NCI-H1105 (cell line): ENCODE data around the gene ATP13A1.

Experiments used
- DNase-seq: peaks from one replicate; lab custom pipeline; 2025; lab: John Stamatoyannopoulos, UW

Gene ATP13A1

DNA sequence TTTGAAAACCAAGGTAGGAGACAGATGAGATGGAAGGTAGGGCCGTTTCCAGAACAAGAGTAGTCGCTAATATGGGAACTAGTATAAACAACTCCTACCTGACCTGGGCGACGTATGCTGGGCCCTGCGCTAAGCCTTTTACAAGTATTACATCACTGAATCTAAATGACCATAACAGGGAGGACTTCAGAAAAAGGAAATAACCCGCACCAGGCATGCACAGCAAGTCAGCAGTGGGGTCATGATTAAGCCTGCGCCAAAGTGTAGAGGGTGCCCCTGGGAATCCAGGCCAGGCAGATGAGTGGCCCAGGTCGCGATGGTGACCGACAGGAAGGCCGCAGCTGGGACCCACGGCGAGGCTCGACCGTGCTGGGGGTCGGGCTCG lies 613 bp downstream of the ATP13A1 start:
- DNase-seq, result no peak

DNA sequence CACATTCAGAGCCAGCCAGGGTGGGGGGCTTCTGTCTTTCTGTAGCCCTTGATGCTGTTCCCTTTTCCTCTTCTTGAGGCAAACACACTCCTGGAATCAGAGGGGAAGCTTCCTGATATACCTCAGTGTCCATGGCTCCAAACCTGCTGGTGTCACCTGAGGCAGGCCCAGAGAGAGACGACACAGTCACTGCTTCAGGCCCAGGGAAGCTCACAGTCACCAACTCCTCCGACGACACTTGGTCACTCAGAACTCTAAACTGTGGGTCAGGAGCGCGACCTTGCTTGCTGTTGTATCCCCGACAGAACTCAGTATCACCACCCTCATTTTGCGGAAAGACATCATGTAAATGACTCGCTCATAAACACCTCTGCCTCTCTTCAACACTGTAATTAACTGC lies 1.1 kb downstream of the ATP13A1 start:
- DNase-seq, result no peak

DNA sequence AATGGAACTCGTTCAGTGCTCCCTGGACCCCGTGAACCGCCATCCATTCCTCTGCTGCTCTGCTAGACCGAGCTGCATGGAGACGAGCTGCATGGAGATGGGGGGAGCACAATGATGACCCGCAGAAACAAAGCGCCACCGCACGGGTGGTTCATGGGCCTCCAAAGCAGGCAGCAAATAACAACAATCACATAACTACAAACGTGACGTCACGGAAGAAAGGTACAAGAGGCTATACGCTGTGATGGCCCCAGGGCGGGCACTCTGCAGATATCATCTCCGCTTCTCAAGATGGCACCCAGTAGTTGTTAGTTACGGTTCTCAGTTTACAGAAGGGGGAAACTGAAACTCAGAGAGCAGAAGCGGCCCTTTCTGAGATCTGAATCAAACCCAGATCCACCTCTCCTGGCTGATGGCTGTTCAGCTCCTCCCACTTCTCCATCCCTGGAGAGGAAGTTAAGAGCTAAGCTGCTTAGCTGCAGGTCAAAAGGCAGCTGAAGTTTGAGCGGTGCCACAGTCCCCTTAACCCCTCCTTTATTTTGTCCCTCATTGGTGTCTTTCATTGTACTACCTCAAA lies 1.7 kb downstream of the ATP13A1 start:
- no peak for DNase-seq

DNA sequence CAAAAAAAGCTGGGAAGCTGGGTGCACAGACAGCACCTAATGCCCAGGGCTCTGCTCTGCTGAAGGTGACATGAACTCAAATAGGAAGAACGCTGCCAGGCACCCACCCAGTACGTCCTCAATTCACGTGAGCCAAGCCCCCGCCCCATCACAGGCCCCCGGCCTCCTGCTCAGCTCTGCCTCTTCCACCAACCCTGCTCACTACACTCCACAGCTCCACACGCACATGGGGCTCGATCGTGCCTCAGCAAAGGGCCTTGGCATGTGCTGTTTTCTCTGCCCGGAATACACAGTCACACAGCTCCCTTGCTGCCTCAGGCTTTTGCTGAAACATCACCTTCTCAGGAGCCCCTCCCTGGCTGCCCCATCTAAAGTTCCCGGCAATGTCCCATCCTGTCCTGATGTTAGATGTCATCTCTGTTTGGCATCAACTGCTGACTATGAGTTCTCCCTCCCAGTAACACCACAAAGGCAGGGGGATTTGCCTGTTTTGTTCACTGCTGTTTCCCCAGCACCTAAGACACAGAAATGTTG lies 2.3 kb downstream of the ATP13A1 start:
- DNase-seq, result no peak

DNA sequence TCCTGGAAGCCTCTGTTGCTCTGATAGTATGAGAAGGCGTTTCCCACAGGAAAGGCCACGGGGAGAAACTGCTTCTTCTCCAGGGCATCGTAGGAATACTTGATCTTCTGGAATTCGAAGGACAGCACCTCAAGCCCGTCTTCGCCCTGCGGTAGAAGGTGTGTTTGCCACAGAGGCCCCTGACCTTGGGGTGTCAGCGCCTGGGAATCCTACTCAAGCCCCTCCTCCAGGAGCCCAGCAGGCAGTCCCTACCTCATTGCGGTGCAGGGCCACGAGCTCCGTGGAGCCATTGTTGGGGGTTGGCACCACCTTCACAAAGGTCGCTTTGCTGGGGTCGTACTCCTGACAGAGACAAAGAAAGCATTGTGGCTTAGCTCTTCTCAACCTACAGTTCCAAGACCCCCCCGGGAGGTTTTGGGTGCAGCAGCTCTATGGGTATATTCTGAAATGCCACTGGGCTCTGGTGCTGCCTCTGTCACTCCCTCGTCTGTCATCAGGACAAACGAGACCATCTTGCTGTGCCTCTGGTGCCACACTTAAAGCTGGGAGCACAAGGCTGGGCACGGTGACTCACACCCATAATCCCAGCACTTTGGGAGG lies 3.7 kb downstream of the ATP13A1 start:
- DNase-seq, result no peak

DNA sequence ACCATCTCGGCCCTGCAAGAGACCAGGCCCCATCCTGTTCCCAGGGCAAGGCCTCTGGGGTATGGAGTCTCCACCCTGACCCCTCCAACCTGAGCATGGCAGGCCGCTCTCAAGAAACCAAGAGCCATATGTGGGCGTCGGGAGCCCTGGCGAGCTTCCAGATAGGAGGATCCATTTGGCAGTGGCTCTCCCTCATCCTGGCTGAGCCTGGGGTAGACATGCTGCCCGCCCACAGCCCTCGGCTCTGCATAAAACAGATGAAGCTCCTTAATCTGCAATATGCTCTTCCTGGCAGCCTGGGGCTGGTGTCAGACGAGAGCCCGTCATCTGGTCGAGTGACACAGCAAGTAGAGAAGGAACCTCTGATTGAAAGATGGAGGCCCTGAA lies 6.1 kb downstream of the ATP13A1 start:
- DNase-seq, result no peak

DNA sequence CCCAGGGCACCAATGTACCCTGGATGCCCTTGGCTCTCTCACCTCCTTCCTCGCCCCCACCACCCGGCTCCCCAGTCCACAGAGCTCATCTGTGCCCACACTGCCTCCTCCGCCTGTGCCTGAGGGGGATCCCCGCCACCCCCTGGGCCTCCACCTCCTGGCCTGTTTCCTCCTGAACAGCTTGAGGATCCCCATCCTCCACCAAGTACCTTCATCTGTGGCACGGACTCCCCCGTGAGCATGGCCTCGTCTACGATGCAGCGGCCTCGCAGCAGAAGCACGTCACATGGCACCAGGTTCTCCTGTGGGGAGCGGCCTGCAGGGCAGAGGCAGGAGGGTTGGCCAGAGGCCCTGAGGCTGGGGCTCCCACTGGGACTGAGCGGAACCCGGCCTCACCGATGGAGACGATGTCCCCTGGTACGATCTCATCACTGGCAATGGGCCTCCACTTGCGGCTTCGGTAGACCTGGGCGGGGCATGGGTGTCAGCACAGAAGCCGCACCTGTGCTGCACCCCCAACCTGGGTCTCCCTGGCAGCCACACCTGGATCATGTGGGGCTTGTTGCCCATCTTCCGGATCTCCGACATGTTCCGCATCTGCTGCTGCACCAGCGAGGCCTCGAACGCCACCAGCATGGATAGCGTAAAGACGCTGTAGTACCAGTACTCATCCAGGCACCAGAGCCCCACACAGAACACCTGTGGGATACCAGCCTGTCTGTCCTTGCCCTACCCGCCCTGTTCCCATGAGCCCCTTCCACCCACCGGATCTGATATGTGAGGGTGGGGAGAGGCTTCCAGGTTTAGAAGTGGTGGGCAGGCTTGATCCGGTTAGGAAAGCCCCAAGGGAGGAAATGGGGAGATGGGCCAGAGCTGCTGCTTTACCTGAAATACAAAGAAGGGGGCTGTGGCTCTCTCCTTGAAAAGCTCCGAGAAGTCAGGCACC lies 6.8 kb downstream of the ATP13A1 start:
- no peak for DNase-seq

DNA sequence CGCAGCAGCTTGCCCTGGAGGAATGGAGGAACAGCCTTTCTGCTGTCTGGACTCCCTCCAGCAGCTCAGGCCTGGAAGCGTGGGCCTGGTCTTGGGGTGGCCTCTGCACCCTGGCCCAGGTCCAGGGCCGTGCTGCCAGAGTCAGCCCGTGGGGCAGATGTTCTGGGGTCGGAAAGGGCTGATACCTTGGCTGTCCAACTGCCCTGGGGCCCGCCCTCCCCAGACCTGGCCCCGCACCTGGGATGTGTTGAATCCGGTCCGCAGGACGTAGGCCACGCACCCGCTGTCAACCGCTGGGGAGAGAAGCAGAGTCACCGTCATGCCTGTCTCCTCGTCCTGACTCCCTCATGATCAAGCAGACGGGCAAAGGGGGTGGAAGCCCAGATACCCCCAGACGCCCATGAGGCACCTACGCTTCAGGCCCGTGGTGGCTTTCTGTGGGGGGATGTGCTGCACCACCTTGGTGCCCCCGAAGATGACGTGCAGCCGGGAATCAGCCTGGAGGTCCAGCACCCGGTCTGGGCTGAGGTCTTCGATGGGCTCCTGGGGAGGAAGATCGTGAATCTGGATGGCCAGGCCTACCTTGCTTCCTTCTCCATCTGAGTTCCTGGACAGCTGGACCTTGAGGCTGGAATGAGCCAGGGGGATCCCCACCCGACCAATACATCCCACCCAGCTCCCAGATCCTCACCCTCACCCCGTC lies 7.7 kb downstream of the ATP13A1 start:
- no peak for DNase-seq

DNA sequence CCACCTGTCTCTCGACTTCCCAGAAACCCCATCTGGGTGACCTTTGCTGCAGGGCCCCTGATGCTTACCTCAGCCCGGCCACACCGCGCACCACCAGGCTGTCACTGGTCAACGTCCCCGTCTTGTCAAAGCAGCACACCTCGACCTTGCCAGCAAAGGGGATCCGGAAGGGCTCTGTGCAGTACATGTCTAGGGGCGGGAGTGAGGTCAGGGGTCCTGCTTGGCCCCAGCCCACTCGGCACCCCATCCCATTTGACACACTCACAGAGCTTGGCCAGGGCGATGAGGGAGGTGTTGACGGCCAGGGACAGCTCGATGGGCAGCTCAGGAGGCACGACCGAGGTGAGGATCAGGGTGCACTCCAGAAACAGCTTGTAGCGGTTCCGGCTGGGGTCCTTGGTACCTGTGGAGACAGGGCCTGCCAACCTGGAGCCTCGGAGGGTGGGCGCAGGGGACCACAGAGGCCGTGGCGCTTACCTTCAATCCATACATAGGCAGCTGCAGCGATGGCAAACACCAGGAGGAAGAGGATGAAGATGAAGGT lies 8.4 kb downstream of the ATP13A1 start:
- no peak for DNase-seq

DNA sequence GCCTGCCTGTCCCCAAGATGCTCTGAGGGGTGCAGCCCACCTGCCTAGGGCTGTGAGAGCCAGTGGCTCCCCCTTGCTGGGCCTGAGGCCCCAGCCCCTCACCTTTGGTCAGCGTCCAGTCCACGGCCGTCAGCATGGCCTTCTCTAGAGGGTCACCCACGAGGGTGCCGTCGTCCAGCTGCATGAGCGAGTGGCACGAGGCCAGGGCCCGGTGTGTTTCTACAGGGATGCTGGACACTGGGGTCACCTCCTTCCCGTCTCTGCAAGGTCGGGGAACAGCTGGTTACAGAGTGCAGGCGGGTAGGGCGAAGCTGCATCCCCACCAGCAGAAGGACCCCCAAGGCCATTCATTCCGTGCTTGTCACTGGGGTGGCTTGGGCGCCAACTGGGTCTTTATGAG lies 9.0 kb downstream of the ATP13A1 start:
- DNase-seq, result no peak

DNA sequence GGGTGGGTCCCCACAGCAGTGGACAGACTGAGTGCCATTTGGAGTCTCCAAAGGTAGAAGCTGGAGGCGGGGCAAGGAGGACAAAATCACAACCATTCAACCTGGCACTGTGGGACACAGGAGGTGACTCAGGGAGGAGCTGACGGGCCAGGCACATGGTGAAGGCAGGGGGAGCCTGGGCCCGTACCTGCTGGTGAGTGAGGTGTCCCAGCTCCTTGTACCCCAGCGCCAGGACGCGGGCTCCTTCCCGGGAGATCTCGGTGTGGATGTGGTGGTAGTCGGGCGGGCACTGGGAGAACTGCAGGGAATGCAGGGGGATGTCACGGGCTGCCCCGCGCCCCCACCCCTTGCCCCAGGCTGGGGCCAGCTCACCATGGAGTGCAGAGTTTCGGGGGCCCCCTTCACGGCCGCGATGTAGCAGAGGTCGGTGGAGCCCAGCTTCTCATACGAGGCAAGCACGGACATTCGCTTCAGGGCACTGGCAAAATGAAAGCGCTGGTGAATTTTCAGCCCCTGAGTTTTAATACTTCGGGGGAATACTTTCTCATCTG lies 9.8 kb downstream of the ATP13A1 start:
- no peak for DNase-seq

DNA sequence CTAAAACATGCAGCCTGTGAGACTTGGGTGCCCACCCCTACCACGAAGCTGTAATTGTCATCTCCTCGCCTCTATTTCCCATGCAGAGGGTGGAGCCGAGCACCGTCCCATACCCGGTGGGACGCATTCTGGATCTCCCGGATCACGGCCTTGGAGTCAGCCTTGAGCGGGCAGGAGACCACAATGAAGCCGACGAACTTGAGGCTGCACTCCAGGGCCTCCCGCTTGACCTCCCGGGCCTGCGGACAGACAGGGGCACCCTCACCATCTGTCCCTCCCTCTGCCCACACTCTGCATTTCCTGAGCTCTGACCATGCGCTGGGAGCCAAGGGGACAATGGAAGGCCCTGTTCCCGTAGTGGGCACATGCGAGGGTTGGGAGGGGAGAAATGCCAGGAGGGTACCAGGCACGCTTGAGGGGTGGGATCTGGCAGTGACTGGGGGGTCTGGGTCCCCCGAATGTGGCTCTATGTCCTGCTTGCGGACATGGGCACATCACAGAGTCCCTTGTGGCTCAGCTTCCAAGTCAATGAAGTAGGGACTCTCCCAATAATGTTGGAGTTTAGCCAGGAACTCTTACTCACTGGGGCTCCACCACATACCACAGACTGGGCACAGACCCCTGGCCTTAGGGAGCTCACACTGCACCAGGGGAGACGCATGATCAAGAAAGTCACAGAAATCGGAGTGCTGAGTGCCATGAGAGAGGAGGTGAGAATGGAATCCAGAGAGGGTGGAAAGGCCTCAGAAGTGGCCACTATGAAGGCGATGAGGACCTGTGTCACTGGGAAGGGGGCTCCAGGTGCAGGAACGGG lies 10.8 kb downstream of the ATP13A1 start:
- DNase-seq, result no peak

DNA sequence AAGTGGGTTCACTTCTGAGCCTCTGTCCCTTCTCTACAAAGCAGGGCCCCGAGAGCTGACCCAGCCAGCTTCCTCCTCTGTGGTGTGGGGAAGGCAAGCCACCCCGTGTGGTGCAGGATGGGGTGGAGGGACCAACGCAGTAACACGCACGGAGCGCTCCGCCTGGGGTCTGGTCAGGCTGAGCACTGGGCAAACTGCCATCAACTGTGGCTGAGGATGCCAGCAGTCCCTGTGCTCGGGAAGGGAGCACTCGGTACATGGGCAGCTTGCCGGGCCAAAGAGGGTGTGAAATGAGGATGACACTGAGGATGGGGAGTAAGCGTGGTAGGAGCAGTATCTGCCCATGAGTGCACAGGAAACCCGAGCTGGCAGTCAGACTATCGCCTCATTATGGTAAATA lies 12.4 kb downstream of the ATP13A1 start:
- no peak for DNase-seq

DNA sequence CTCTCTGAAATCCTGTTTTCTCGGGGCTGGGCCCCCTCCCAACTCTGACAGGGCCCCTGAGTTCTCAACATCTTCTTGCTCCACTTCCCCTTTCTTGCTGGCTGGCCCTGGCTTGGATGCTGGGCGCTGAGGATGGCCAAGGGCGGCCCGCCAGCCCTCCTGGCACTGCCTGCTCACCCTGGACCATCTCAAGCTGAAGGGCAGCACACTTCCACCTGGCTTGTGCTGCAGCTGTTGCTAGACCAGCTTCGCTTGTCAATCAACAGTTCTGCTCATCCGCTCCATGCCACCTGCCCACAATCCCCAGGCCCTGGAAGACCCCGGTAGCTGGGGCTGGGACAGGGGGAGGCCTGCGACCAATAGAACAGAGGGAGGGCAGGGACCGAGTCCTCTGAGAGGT lies 13.1 kb downstream of the ATP13A1 start:
- no peak for DNase-seq

DNA sequence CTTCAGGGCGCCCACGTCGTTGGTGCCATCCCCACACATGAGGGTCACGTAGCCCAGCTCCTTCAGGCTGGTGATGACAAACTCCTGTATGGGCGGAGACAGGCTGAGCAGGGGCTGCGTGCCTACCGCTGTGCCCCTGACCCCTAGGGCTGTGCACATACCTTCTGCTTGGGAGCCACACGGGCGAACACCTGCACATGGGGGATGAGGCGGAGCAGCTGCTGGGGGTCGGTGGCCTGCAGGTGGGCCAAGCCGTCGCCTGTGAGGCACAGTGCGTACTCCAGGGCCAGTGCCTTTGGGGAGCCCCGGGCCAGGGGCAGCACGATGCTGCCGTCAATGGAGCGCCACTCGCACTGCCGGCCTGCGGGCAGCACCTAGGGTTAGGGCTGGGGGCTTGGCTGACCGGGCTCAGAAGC lies 13.9 kb downstream of the ATP13A1 start:
- DNase-seq, result no peak

DNA sequence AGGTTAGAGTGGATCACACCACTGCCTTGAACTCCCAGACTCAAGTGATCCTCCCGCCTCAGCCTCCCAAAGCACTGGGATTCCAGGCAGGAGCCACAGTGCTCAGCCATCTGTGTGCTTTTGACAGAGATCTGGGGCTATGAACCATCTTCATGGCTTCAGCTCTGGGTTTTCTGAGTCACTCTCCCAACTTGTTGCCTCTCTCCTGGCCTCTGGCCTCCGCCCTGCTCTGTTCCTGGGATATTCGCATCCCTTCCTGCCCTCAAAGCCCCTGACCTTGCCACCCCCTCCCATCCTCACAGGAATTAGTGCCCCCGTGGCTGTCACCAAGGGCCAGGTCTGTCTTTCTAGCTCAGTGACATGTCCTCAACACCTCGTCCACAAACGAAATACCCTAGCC lies 14.3 kb downstream of the ATP13A1 start:
- DNase-seq, result no peak

DNA sequence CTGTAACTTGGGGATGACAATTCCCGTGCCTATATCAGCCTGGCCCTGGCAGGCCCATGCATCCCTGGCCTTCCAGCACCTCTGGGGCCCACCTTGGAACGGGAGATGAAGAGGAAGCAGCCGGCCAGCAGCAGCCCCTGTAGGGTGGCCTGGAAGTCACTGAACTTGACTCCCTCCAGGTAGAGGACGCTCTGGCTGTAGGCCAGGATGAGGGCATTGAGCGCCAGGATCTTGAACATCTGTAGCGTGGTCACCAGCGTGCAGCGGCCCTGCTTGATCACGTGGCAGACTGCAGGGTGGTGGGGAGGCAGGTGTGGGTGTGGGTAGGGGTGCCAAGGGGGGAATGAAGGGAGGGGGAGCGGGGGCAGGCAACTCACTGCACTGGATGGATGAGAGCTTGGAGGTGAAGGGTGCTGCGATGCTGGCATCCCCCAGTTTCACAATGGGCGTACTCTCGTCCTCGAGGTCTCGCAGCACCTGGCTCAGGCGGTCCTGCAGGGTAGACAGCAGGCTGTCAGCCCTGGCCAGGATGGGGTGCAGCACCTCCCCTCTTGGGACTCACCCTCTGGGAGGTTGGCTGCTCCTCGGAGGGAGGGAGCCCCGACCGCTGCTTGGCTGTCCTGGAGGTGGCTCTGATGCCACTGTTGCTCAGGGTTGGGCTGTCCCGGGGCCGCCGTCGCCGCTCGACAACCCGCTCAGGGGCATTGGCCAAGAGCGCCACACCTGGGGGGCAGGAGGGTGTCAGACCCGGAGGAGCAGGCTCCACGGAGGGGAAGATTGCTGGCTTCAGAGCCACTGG lies 16.2 kb downstream of the ATP13A1 start:
- DNase-seq, result no peak

DNA sequence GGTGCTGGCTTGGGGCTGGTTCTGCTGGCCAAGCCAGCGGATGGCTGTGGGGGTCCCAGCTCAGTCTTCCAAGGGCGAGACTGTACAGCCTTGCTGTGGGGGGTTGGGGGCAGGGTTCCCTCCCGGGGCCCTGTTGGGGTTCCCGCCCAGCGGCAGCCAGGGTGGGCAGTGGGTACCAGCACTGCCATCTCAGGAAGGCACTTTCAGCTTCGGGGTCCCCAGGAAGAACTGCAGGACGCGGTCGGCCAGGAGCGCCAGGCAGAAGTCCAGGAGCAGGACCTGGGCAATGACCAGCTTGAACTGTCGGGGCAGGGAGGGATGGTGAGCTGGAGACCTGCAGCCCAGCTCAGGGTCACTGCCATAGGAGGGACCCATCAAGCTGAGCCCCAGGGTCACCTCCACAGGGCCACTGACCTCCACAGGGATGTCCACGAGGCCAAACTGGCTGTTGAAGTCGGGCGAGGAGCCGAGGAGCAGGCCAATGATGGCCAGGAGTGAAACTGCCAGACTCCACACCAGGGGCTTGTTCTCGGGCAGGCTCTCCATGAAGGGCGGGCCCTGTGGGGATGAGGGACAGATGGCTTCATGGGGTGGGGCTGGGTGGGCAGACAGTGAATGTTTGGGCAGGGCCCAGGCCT lies 18.1 kb downstream of the ATP13A1 start:
- no peak for DNase-seq

DNA sequence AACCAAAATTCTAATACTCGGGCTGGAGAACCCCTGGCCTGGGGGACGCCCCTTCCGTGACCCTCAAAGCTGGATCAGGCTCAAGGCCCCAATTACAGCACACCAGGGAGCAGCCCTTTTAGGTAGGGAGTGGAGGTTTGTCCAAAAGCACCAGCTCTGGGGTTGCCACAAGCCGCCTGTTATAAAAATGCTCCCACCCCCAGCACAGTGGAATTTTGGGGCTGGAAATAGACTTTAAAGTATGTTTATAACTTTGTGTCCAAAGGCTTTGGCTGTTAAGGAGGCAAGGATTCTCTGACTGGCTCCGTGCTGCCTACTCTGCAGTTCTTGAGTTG lies 19.5 kb downstream of the ATP13A1 start:
- no peak for DNase-seq
